ENCODE results near the gene PLEKHO1. TPM values are rescaled to one million over a fixed set of nuclear protein-coding genes. Genes with fewer than 3 reads are reported as not detected.

The PLEKHO1 gene
- total RNA-seq, 1 donor from 2014 or later = 59.5 TPM

GRCh38 chr1:150148837-150149270 lies 862 bp upstream of the PLEKHO1 start:
- DNase-seq (ENCODE audit: low read depth, low spot score) = no peak

DNA sequence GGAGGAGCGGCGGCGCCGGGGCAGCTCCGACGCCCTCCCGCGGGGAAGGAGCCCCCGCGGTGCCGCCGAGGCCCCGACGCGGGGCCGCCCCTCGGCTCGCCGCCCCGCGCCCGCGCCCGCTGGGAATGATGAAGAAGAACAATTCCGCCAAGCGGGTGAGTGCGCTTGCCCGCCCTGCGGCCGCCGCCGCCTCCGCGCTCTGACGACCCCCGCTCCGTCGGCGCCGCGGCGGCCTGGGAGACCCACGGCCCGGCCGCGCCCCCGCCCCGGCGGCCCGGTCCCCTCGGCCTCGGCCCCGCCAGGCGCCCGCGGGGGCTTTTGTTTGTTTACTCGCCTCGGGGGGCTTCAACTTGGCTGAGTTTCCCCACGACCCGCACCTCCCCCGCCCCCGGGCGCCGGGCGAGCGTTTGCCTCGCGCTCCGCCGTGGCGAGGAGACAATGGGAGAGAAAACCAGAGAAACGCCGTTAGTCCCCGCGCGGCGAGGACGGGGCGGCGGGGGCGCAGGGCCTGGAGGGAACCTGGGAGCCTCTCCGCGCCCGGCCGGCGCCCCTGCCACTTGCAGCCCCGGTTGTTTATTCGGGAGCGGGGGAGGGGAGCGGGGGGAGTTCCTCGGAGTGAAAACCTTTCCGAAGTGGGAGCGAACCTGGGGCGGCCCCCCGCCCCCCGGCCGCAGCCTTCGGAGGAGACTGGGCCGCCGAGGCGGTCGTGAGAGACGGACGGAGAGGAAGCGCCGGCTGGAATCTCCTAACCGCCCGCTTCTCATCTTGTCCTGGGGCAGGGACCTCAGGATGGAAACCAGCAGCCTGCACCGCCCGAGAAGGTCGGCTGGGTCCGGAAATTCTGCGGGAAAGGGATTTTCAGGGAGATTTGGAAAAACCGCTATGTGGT lies 661 bp downstream of the PLEKHO1 start:
- DNase-seq (ENCODE audit: low read depth, low spot score) = no peak

DNA sequence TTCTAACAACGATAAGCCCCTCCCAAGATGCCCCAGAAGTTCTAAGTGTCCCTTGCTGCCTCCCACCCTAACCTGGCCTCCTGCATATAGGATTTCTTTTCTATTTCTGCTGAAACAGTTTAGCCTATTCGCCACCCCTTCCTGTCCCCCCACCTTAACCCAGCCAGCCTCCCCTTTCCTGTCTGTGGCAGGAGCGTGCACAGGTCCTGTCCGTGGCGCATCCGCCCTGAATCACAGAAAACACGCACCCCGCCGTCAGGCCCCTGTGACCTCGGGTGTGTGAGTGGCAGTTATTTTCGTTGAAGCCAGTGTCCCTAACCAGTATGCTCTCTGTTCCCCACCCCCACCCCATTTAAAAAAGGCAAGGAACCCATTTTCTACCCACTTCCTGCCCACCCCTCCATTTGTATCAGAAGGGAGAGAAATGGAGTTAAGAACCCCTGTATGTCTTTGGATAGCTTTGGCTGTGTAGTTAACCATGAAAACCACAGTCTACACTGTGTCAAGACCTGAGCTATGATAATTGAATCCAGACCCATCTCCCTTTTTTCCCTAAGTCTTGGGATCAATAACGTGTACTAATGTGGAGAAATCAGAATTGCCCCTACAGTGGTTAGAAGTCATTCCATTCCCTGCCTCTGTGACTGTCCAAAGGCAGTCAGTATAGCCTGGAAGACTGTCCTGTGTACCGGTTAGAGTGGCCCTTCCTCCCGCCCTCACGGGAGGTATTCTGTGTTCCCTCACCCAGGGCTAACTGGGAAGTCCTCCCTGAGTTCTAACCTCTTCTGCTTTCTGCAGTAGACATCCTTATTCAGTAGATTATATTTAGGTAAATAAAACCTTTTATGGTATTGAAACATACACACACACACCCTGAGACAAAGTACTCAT lies 1.8 kb downstream of the PLEKHO1 start:
- no peak for DNase-seq (ENCODE audit: low read depth, low spot score)

DNA sequence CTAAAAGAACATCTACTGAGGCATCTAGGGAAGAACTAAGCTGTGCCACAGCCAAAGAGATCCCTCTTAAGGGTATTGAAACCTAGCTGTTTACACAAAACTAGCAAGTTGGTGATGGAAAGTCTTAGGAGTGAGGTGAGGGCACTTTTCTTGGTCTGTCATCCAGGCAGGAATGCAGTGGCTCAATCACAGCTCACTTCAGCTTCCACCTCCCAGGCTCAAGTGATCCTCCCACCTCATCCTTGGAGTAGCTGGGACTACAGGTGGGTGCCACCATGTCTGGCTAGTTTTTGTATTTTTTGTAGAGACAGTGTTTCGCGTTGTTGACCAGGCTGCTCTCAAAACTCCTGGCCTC lies 2.4 kb downstream of the PLEKHO1 start:
- no peak for DNase-seq (ENCODE audit: low read depth, low spot score)

DNA sequence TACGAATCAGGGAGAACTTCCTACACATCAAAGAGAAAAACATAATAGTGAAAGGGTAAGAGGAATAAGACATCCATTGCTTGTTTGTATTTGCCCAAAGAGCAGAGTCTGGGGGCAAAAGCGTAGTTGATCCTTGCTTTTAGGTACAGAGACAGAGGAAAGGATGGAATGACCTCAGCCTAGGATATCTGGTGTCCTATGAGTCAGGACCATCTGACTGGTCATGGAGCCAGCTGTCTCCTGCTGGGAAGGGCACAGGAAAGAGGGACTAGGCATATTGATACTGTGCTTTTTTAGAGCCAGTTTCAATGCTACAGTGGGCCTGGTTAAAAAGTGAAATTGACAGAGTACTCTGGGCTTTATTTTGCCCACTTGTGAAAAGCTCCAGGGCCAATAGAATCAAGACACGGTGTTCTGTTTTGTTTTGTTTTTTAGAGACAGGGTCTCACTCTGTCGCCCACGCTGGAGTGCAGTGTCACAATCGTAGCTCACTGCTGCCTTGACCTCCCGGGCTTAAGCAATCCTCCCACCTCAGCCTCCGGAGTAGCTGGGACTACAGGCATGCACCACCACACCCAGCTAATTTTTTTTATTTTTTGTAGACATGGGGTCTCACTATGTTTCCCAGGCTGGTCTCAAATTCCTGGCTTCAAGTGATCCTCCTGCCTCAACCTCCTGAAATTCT lies 3.2 kb downstream of the PLEKHO1 start:
- no peak for DNase-seq (ENCODE audit: low read depth, low spot score)

DNA sequence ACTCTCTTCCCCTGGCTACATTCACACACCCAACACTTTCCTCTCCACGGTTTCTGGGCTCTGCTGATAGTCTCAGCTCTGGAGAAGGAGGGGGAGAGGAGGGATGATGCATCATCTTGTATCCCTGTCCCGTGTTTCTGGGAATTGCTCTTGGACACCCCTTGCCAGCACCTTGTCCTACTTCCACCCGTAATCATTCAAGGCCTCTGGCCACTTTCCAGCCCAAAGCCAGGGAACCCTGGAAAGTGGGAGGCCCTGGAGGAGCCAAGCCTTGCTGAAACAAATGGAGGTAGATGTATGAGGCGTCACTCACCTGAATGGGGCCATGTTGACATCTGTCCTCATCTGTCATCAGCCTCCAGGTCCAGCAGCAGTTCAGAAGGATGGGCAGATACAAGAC lies 4.4 kb downstream of the PLEKHO1 start:
- DNase-seq (ENCODE audit: low read depth, low spot score) = no peak

DNA sequence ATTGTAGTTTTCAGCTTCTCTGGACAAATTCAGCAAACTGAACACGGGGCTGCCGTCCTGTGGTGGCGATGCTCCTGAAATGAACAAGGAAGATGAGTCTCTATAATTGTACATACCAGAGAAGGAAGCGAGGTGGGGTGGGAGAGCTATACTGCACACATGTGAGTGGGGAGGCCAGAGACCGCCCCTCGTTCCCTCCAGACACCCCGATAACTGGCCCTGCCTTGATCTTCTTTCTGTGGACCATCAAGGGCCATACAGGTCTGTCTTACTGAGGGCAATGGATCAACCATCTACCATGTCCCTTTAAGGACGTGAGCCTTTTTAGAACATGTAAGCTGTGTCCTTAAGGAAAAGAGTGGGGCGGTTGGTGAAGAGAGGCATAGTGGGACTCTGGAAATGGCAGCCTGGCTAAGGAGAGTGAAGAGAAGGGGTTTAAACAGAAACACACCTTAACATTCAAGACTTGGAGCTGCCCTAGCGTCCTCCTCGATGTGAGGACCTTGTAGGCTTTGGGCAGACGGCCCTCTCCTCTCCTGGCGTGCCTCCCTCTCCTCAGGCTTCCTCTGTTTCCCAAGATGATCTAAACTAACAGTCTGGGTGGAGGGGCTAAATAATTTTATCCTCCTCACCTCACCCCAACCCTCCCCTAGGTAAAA lies 5.8 kb downstream of the PLEKHO1 start:
- no peak for DNase-seq (ENCODE audit: low read depth, low spot score)

DNA sequence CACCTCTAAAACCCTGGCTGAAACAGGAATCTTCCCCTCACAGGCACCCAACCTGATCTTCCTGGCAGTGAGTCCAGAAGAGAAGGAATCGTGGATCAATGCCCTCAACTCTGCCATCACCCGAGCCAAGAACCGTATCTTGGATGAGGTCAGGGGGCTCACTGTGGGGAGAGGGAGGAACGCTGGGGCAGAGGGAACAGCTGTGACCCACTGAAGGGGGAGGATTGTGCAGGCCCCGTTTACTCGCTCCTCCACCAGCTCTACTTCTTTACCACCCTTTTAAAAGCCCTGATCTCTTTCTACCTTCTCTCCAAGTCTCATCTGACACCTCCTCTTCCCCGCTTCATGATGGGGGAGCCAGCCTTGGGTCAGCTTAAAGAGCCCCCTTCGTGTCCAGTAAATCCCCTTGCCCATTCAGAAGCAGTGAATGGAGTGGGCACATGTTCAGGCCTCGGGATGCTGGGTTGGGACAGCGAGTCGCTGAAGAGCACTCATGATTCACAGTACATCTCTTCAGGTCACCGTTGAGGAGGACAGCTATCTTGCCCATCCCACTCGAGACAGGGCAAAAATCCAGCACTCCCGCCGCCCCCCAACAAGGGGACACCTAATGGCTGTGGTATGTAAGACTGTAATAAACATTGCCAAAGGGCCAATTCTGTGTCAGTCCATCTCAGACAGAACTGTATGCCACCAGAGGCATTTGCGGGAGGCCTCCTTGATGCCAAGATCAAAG lies 7.3 kb downstream of the PLEKHO1 start:
- no peak for DNase-seq (ENCODE audit: low read depth, low spot score)

GRCh38 chr1:150159550-150159949 lies 9.8 kb downstream of the PLEKHO1 start:
- DNase-seq (ENCODE audit: low read depth, low spot score) = no peak

GRCh38 chr1:150160964-150161621 lies 11.4 kb downstream of the PLEKHO1 start:
- no peak for DNase-seq (ENCODE audit: low read depth, low spot score)

- DNase-seq (ENCODE audit: low read depth, low spot score) = no peak
Observed at GRCh38 chr1:150161747-150162581, 12.2 kb downstream of the PLEKHO1 start.

- no peak for DNase-seq (ENCODE audit: low read depth, low spot score)
Observed at GRCh38 chr1:150162582-150162861, 12.8 kb downstream of the PLEKHO1 start.

- DNase-seq (ENCODE audit: low read depth, low spot score) = peak; percentile 91
Observed at GRCh38 chr1:150162862-150163706, 13.4 kb downstream of the PLEKHO1 start.

GRCh38 chr1:150164224-150164623 lies 14.5 kb downstream of the PLEKHO1 start:
- no peak for DNase-seq (ENCODE audit: low read depth, low spot score)

GRCh38 chr1:150164779-150165178 lies 15.1 kb downstream of the PLEKHO1 start:
- DNase-seq (ENCODE audit: low read depth, low spot score) = no peak

GRCh38 chr1:150165622-150166612 lies 16.2 kb downstream of the PLEKHO1 start:
- DNase-seq (ENCODE audit: low read depth, low spot score) = no peak

- DNase-seq (ENCODE audit: low read depth, low spot score) = no peak
Observed at GRCh38 chr1:150168960-150169601, 19.4 kb downstream of the PLEKHO1 start.

Measured in pulmonary artery endothelial cell (primary cell).